AG08395 (cell line): ENCODE results near the gene MFSD1.
A peak's percentile ranks its signal among the peaks of the same experiment; 100 is the strongest.
"Not testable (repeated sequence)": the region's sequence is repeated elsewhere in the genome, so short reads cannot be mapped to it uniquely, and the experiment has no call there.

Source experiments
- DNase-seq: peaks from one replicate; pipeline ENCODE4 v3.0.0; 2012; ENCODE audit warnings: mixed read lengths, low spot score

MFSD1 gene

DNA sequence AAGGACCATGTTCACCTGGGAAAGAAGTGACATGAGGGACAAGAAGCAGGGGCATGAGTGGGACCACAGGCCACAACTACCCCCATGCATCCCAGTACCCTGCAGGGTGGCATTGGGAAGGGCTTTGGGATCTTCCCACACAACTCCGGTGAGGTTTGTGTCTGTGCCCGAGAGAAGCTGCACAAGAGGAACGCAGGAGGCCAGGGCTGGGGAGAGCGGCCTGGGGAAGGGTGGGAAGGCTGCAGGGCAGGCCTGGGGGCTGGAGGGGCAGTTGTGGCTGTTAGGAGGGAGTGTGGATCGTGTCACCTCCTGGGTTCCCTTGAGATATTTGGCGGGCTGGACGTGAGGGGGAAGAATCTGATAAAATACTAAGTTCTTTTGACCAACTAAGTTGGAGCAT lies 25.3 kb upstream of the MFSD1 start:
- no peak for DNase-seq

- DNase-seq = no peak
Measured at GRCh38 chr3:158777161-158777873, 24.5 kb upstream of the MFSD1 start.

GRCh38 chr3:158780766-158781165 lies 21.1 kb upstream of the MFSD1 start:
- DNase-seq = no peak

- no peak for DNase-seq
Measured at GRCh38 chr3:158781191-158781590, 20.7 kb upstream of the MFSD1 start.

- DNase-seq = no peak
Measured at GRCh38 chr3:158781849-158782248, 20.0 kb upstream of the MFSD1 start.

GRCh38 chr3:158782283-158782989 lies 19.4 kb upstream of the MFSD1 start:
- DNase-seq = no peak

DNA sequence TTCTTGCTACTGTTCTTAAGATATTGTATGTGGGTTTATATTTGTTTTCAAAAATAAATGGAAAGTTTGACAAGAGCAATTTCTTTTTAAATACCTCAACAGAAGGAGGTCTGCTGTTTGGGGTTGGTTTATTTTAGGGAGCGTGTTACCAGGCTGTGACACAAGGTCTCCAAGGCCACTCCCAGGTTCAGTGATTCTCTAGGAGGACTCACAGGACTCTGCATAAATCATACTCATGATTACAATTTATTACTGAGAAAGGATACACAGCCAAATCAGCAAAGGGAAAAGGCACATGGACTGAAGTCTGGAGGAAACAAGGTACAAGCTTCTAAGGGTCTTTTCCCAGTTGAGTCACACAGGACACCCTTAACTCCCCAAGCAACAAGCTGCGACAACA lies 18.8 kb upstream of the MFSD1 start:
- no peak for DNase-seq

GRCh38 chr3:158785972-158786371 lies 15.9 kb upstream of the MFSD1 start:
- no peak for DNase-seq

GRCh38 chr3:158788446-158788845 lies 13.4 kb upstream of the MFSD1 start:
- no peak for DNase-seq

GRCh38 chr3:158789592-158789991 lies 12.3 kb upstream of the MFSD1 start:
- peak; percentile 54 for DNase-seq

DNA sequence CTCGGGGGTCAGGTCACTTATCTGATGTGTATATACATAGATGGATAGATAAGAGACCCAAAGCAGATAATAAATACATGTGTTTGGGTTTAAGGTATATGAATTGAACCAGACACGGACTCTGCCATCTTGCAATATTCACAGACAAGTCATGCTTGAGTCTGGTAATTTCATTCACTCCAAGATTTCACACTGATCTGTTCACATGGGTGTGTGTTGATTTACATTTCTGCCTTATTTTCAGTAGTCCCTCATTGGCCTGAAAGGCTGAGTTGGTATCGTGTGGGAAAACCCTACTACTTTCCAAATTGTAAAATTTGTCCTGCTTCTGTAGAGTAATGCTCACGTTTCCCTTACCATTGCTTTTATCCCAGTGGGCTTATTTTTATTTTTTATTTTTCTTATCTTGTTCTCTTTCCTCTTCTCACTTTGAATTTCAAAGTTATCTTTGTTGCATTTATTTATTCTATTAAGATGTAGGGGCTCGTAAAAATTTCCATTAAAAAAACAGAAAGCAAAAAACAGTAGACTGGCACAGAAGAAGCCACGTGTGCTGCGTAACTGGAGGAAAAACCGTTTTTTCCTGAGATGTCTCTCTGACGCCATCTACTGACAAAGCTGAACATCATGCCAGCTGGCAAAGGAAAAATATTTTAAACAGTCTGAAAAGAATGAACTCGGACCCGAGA lies 10.8 kb upstream of the MFSD1 start:
- DNase-seq = peak; percentile 75

GRCh38 chr3:158791590-158791920 lies 10.3 kb upstream of the MFSD1 start:
- DNase-seq = not testable (repeated sequence)

- DNase-seq = peak; percentile 66
Measured at GRCh38 chr3:158792709-158793108, 9.1 kb upstream of the MFSD1 start.

DNA sequence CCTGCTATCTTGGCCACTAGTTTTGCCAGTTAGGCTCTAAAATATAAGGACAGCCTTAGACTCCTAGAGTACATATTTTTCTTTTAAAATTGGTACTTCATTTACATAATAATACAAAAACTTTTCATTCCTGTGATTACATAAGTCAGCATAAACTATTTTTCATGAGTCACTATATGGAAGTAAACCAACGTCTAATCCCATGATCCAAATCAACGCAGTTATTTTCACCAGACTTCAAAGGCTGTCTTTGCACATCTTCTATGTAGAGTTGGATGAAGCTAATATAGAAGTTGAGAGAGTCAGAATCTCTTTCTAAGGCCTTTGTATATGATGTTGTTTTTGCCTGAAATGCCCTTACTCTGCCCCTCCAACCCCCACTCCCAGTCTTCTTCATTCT lies 7.6 kb upstream of the MFSD1 start:
- DNase-seq = no peak

- DNase-seq = peak; percentile 35
Measured at GRCh38 chr3:158794936-158795518, 6.8 kb upstream of the MFSD1 start.

DNA sequence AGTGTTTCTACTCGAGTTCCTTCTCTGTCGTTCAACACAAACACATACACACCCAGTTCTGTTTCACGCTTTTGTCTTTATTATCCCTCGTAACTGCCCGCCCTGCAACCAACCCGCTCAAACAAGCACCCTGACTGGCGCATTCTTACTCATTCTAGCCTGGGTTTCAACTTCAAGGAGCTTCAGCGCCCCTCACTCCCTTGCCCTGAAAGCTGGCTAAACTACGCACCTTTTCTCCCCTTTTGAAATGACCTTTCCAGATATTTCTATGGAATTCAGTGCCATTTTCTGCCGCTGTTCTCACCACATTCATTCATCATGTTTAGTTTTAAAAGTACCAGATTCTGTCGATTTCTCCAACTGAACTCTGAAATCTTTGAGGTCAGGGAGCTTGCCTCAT lies 653 bp upstream of the MFSD1 start:
- DNase-seq = no peak

DNA sequence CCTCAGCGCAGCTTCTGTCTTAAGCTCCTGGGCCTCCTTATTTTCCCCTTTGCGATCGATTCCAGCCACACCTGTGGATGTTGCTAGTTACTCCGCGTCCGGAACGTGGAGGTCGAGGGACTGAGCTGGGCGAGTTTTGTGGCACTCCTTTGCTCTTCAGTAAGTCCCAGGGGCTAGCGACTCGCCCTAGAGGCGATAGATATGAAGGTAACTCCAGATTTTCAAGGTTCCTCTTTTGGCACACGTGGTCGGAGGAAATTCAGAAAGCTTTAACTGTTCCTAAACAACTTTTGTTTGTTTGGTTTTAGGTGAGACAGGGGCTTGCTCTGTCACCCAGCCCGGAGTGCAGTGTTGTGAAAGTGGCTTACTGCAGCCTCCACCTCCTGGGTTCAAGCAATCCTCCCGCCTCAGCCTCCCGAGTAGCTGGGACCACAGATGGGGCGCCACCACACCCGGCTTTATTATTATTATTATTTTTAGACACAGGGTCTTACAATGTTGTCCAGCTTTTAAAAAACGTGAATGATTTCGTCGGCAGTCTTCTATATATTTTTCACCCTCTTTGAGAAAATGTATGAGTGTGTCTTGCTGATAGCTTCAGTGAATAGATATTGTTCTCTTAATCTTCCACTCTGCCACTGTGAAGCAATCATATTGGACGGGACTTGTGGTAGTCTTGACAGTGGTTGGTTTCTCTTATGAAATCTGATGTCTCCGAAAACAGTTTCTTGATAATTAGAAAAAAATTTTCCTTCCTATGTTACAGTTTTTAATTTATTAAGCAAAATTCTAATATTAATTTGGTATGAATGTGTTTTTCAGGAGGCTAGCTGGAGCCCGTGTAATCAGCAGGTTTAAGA lies 785 bp downstream of the MFSD1 start:
- no peak for DNase-seq

- DNase-seq = no peak
Measured at GRCh38 chr3:158804441-158804840, 2.6 kb downstream of the MFSD1 start.

GRCh38 chr3:158808697-158809096 lies 6.8 kb downstream of the MFSD1 start:
- DNase-seq = peak; percentile 68

DNA sequence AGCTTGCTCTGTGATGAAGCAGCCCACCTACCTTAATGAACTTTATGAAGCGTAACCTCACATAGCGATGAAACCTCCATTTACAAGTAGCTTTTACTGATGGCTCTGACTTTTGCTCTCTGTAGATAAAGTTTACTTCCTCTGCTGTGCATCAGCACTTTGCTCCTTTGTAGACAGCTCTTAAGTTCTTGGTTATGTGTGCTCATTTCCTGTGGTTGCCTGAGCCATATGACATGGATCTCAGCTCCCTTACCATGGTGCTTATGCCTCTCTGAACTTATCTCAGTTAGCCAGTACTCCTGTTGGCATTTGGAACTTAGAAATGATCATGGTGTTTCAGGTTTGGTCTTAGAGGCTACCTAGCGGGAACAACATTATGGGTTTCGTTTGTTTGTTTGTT lies 7.8 kb downstream of the MFSD1 start:
- no peak for DNase-seq

GRCh38 chr3:158810823-158811724 lies 9.2 kb downstream of the MFSD1 start:
- DNase-seq = no peak
